GM12872 (cell line): ENCODE results near the gene SLC17A3.

Experiments used
- CTCF ChIP-seq: IDR thresholded peaks from 3 replicates; pipeline ENCODE4 v1.5.1; 2011; ENCODE audit warnings: low read depth, mild to moderate bottlenecking, low read length, moderate library complexity; ENCODE audit not compliant: insufficient read depth

Gene SLC17A3

GRCh38 chr6:25888626-25889025 is 14.6 kb upstream of the SLC17A3 start:
- TF ChIP-seq CTCF, result no peak

GRCh38 chr6:25886066-25886465 is 12.0 kb upstream of the SLC17A3 start:
- no peak for TF ChIP-seq CTCF

- TF ChIP-seq CTCF, result no peak
These were observed 9.9 kb upstream of the SLC17A3 start for GRCh38 chr6:25883991-25884390.

- TF ChIP-seq CTCF, result no peak
These were observed 9.5 kb upstream of the SLC17A3 start for GRCh38 chr6:25883536-25883935.

GRCh38 chr6:25882051-25882496 is 8.0 kb upstream of the SLC17A3 start:
- TF ChIP-seq CTCF, result no peak

- TF ChIP-seq CTCF, result no peak
These were observed 6.6 kb upstream of the SLC17A3 start for GRCh38 chr6:25880601-25881000.

- no peak for TF ChIP-seq CTCF
These were observed 4.8 kb upstream of the SLC17A3 start for GRCh38 chr6:25878721-25879322.
